Measurements from ENCODE around the gene OXSR1.

DNA sequence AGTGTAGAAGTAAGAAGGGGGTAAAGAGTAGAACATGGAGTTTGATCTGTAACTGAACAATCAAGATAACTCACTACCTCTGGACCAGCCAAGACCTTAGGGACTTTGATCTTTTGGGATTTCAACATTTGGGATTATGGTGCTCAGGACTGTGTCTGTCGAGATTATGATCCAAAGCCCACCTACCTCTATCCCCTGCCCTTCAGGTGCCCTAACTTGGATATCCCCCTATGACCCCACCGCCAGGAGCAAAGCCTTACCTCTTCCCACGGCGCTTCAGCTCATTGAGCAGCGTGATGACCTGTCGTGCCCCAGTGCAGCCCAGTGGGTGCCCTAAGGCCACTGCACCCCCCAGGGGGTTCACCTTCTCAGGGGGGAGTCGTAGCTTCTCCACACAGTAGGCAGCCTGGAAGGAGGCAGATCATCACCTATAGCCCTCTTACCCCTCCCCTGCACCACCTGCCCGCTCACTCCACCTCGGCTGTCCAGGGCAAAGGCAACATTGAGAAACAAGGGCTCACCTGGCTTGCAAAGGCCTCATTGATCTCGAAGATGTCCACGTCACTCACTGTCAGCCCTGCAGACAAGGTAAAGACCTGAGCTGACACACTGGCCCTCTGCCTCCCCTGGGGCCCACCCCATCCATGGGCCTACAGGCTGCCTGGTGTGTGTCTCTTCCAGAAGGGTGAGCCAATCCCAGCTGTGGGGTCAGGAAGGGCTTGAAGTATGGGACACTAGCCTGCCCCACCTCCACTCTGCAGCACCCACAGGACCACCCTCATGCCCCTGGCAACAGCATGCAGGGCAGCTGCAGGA lies 39.8 kb upstream of the OXSR1 start:
- TF ChIP-seq, protein P1, sequence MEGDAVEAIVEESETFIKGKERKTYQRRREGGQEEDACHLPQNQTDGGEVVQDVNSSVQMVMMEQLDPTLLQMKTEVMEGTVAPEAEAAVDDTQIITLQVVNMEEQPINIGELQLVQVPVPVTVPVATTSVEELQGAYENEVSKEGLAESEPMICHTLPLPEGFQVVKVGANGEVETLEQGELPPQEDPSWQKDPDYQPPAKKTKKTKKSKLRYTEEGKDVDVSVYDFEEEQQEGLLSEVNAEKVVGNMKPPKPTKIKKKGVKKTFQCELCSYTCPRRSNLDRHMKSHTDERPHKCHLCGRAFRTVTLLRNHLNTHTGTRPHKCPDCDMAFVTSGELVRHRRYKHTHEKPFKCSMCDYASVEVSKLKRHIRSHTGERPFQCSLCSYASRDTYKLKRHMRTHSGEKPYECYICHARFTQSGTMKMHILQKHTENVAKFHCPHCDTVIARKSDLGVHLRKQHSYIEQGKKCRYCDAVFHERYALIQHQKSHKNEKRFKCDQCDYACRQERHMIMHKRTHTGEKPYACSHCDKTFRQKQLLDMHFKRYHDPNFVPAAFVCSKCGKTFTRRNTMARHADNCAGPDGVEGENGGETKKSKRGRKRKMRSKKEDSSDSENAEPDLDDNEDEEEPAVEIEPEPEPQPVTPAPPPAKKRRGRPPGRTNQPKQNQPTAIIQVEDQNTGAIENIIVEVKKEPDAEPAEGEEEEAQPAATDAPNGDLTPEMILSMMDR (IDR thresholded peaks at IDR 0.05): no peak
- TF ChIP-seq TCF7L2 (IDR thresholded peaks at IDR 0.05; ENCODE audit: low read depth, low read length) (no peak), POLR2AphosphoS5 (IDR thresholded peaks at IDR 0.05; ENCODE audit: low read depth, low read length) (no peak), SIN3A (IDR thresholded peaks at IDR 0.05; ENCODE audit: borderline replicate concordance, insufficient read depth, low read depth, low read length) (no peak)
- TF ChIP-seq, protein P2, sequence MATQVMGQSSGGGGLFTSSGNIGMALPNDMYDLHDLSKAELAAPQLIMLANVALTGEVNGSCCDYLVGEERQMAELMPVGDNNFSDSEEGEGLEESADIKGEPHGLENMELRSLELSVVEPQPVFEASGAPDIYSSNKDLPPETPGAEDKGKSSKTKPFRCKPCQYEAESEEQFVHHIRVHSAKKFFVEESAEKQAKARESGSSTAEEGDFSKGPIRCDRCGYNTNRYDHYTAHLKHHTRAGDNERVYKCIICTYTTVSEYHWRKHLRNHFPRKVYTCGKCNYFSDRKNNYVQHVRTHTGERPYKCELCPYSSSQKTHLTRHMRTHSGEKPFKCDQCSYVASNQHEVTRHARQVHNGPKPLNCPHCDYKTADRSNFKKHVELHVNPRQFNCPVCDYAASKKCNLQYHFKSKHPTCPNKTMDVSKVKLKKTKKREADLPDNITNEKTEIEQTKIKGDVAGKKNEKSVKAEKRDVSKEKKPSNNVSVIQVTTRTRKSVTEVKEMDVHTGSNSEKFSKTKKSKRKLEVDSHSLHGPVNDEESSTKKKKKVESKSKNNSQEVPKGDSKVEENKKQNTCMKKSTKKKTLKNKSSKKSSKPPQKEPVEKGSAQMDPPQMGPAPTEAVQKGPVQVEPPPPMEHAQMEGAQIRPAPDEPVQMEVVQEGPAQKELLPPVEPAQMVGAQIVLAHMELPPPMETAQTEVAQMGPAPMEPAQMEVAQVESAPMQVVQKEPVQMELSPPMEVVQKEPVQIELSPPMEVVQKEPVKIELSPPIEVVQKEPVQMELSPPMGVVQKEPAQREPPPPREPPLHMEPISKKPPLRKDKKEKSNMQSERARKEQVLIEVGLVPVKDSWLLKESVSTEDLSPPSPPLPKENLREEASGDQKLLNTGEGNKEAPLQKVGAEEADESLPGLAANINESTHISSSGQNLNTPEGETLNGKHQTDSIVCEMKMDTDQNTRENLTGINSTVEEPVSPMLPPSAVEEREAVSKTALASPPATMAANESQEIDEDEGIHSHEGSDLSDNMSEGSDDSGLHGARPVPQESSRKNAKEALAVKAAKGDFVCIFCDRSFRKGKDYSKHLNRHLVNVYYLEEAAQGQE (IDR thresholded peaks at IDR 0.05; ENCODE audit: insufficient read depth in 1 of 2, low read depth in 2 of 2, low read length in 1 of 2): no peak

Data from Panc1 (cell line).